Ovary (tissue), 9 donors: Measurements from ENCODE around the gene BRD7. TPM values are rescaled to one million over a fixed set of nuclear protein-coding genes. Genes with fewer than 3 reads are reported as not detected.

Experiments
- DNase-seq, 5 donors: peaks; one replicate each; pipeline ENCODE4 v3.0.0-alpha.2; 2019 to 2020
- H3K27ac ChIP-seq, 2 donors: fragments of 200-600 bp; one replicate each; pipeline versions ENCODE4 v1.5.1 to v1.8.0; 2019 to 2022
- H3K27me3 ChIP-seq: fragments of 200-600 bp; one replicate; pipeline ENCODE4 v1.8.0; 2022
- H3K36me3 ChIP-seq: fragments of 200-600 bp; sonication (generic); one replicate; pipeline ENCODE4 v1.5.1; 2019
- H3K4me1 ChIP-seq: one replicate; pipeline ENCODE4 v1.8.1; 2013; ENCODE audit warnings: mild to moderate bottlenecking, moderate library complexity; ENCODE audit not compliant: insufficient read depth
- H3K4me3 ChIP-seq: fragments of 200-600 bp; sonication (generic); one replicate; pipeline ENCODE4 v1.5.1; 2017
- H3K9me3 ChIP-seq, 2 donors: fragments of 200-600 bp in 1 of 2; sonication (generic) in 1 of 2; one replicate each; pipeline versions ENCODE4 v1.5.1 to v1.8.1; 2013 to 2019; ENCODE audit warnings: mild to moderate bottlenecking in 1 of 2, moderate library complexity in 1 of 2
- EP300 ChIP-seq: sonication (generic); formaldehyde crosslinking; IDR thresholded peaks from one replicate; pipeline ENCODE4 v1.6.1; 2017; ENCODE audit warnings: antibody characterized with exemption
- POLR2A ChIP-seq: fragments of 450-650 bp; IDR thresholded peaks from one replicate; pipeline ENCODE4 v1.6.1; 2017; ENCODE audit warnings: antibody characterized with exemption, mild to moderate bottlenecking, moderate library complexity
- WGBS, 3 donors: extraction: QIAGEN DNeasy Blood & Tissue Kit in 1 of 3; methylation state at CpG; one replicate each; pipeline versions ENCODE4 v1.1.5 to v1.1.7; 2013 to 2017; 5-methylcytosine and 5-hydroxymethylcytosine counted together
- intact Hi-C, 4 donors: fragments of 100-400 bp; cut with DNase I; formaldehyde crosslinking; loops; one replicate each; pipeline versions ENCODE4 v1.11.0 to v1.15.1; 2022 to 2023
- polyA plus RNA-seq, 2 donors: library from polyadenylated mRNA; stranded (reverse); fragments of 200-250 nt in 1 of 2; fragments of 350-450 nt in 1 of 2; fragmentation: Illumina TruSeq in 1 of 2; extraction: RNeasy Lipid Tissue Mini Kit (QIAGEN cat#74804) in 1 of 2; gene quantifications; one replicate each; pipeline ENCODE4 v1.2.3, GENCODE V29; 2013 to 2014
- total RNA-seq, 7 donors: library from RNA; depleted of rRNA in 2 of 7; stranded (reverse); fragments of >200 nt in 2 of 7; fragmentation: NEBNext Ultra II Directional in 3 of 7; extraction: Animal tissue kit (Norgen Biotek cat#: 25700) in 3 of 7; gene quantifications; one replicate each; pipeline versions ENCODE4 v1.1.0 to v1.2.4, GENCODE V29; 2016 to 2023
- TF ChIP-seq, protein P1 (sequence below), 3 donors: fragments of 450-650 bp in 2 of 3; fragments of 200-600 bp in 1 of 3; IDR thresholded peaks; one replicate each; pipeline versions ENCODE4 v1.5.1 to v1.8.0; 2016 to 2022; ENCODE audit warnings: antibody characterized with exemption in 3 of 3, mild to moderate bottlenecking in 1 of 3
- donor health status: DM: no; HTN: no; CAD: no; lungs with moderate emphysema.
- donor health status: DM: no; HTN: no; CAD: no.
- donor health status: Bipolar disorder and iron deficiency.
- donor health status: DM: yes; HTN: yes; CAD: no.
- donor health status: DM: no; HTN: no; CAD: no.
- donor health status: DM: yes; HTN: yes; CAD: no.

The BRD7 gene
- total and polyA plus RNA-seq, 9 donors = 30.0 to 75.1 (median 53.5) TPM

DNA sequence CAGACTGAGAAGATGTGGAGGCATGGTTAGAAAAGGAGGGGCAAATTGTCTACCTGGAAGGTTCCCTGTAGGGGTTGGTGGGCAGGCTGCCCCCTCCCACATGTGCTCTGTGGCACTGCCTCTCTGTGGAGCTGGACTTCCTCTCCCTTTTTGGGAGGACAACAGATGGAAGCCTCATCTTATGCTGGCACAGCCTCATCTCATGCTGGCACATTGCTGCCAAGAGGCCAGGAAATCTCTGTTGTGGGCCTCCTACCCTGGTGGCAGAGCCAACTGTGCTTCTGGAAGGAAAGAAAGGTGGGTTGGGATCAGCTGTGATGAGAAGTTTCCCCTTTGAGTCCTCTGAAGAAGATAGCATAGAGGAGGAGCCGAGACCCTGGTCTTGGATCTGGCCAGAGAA, 19.7 kb upstream of the BRD7 start:
- intact Hi-C loops = loop anchor here in 1 of 4 donors (10.0 kb wide), 1 partner anchor 416 kb away; no protein-coding TSS in a partner anchor
- H3K9me3 ChIP-seq = no peaks in the 10 kb centered on the region
- H3K36me3 ChIP-seq = no peaks in the 10 kb centered on the region
- H3K27me3 ChIP-seq = no peaks in the 10 kb centered on the region
- no peak for DNase-seq
- no peak overlapping the region for H3K4me3 ChIP-seq
- 82 to 94% (median 84%) methylated on average over 1 of the region's 1 CpG for WGBS, 3 donors
- H3K4me1 ChIP-seq = no peaks in the 10 kb centered on the region
- H3K27ac ChIP-seq = no peak overlapping the region
- TF ChIP-seq EP300 (no peak), POLR2A (no peak)
- TF ChIP-seq, protein P1, sequence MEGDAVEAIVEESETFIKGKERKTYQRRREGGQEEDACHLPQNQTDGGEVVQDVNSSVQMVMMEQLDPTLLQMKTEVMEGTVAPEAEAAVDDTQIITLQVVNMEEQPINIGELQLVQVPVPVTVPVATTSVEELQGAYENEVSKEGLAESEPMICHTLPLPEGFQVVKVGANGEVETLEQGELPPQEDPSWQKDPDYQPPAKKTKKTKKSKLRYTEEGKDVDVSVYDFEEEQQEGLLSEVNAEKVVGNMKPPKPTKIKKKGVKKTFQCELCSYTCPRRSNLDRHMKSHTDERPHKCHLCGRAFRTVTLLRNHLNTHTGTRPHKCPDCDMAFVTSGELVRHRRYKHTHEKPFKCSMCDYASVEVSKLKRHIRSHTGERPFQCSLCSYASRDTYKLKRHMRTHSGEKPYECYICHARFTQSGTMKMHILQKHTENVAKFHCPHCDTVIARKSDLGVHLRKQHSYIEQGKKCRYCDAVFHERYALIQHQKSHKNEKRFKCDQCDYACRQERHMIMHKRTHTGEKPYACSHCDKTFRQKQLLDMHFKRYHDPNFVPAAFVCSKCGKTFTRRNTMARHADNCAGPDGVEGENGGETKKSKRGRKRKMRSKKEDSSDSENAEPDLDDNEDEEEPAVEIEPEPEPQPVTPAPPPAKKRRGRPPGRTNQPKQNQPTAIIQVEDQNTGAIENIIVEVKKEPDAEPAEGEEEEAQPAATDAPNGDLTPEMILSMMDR (IDR thresholded peaks at IDR 0.05) = no peak

DNA sequence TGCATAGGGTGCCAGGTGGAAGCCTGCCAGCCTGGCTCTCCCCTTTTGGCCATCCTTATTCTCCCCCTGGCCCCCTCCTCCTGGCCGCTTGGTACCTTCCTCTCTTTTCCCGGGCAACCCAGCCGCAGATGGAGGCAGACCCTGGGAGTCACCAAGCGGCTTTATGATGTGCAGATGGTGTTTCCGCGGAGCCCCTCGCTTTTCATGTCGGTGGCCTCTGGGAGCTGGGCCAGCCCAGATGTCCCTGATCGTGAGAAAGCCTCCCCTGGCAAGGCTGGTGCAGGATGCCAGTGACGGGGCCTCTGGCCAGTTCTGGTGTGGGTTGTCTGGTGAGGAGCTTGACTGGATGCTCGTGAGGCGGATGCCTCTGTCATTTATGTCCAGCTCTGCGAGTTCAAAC, 18.0 kb upstream of the BRD7 start:
- Histone ChIP-seq H3K27me3 (no peaks in the 10 kb centered on the region), H3K4me3 (no peak overlapping the region), H3K27ac (no peak overlapping the region), H3K36me3 (no peaks in the 10 kb centered on the region), H3K9me3 (no peaks in the 10 kb centered on the region), H3K4me1 (no peaks in the 10 kb centered on the region)
- no peak for DNase-seq
- WGBS, 3 donors = 70 to 82% (median 76%) methylated on average over 9 to 13 of the region's 13 CpGs
- TF ChIP-seq POLR2A = no peak
- TF ChIP-seq, protein P1 (IDR thresholded peaks at IDR 0.05) = no peak
- no peak for TF ChIP-seq EP300
- intact Hi-C loops = loop anchor here in 1 of 4 donors (10.0 kb wide), 1 partner anchor 418 kb away; no protein-coding TSS in a partner anchor

DNA sequence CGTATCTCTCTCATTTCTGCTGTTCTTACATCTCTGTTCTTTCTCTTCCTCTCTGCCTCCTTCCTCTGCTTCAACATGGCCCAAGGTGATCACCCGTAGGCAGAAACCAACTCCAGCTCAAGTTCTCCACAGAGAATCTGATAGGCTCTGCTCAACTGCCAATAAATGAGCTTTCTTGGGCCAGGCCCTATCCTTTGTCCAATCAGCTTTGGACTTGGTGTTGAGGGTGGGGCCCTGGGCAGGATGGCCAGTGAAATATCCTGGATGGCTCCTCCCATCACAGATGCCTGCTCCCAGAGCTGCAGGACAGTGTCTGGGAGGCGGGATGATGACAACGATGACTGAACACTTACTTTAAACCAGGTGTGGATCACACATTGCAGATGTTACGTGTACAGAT, 17.4 kb upstream of the BRD7 start:
- no peak overlapping the region for H3K27ac ChIP-seq
- intact Hi-C loops = loop anchor here in 1 of 4 donors (10.0 kb wide), 1 partner anchor 419 kb away; no protein-coding TSS in a partner anchor
- H3K4me3 ChIP-seq = no peak overlapping the region
- TF ChIP-seq, protein P1 (IDR thresholded peaks at IDR 0.05) = no peak
- TF ChIP-seq EP300 = no peak
- TF ChIP-seq POLR2A = no peak
- H3K9me3 ChIP-seq = no peaks in the 10 kb centered on the region
- H3K4me1 ChIP-seq = no peaks in the 10 kb centered on the region
- DNase-seq = no peak
- H3K36me3 ChIP-seq = no peaks in the 10 kb centered on the region
- no peaks in the 10 kb centered on the region for H3K27me3 ChIP-seq
- 66 to 85% (median 70%) methylated on average over 5 of the region's 5 CpGs for WGBS, 3 donors

DNA sequence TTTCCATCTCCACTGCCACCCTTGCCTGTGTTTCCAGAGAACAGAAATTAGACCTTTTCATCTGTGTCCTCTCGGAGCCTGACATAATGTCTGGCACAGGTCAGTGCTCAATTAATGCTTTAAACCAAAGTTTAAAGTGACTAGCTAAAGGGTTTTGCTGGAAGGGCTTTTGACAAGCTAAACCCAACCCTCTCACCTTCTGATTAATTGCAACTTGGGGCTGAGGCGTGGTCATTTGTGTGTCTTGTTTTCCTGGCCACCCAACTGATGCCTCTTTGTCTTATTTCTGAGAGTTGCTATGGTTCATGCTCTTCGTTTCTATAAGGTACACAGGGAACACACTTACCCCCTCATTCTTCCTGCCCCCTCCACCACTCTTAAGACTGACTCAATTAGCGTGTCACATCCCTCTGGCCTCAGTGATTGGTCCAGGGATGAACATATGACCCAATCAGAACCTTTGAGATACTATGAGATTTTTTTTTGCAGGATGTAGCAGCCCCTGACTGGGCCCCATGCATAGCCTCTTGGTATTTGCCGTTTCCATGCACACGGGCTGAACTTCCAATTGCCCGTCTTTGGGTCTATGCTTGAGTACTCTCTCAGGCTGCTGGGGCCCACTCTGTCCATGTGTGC, 15.8 kb upstream of the BRD7 start:
- DNase-seq = no peak
- TF ChIP-seq EP300 = no peak
- TF ChIP-seq, protein P1 (IDR thresholded peaks at IDR 0.05) = no peak
- no peak for TF ChIP-seq POLR2A
- H3K27ac ChIP-seq = no peak overlapping the region
- no peaks in the 10 kb centered on the region for H3K4me1 ChIP-seq
- no peak overlapping the region for H3K4me3 ChIP-seq
- H3K9me3 ChIP-seq = no peaks in the 10 kb centered on the region
- H3K27me3 ChIP-seq = no peaks in the 10 kb centered on the region
- 71 to 74% (median 74%) methylated on average over 7 of the region's 7 CpGs for WGBS, 3 donors
- H3K36me3 ChIP-seq = no peaks in the 10 kb centered on the region
- intact Hi-C loops = loop anchor here in 1 of 4 donors (10.0 kb wide), 1 partner anchor 420 kb away; no protein-coding TSS in a partner anchor
